Mucosa of rectum (tissue), 2 donors: ENCODE data around the gene GADL1.

ENCODE experiments used
- H3K27ac ChIP-seq, 2 donors: one replicate each; pipeline ENCODE4 v1.7.0; 2013; ENCODE audit warnings: inconsistent platforms in 2 of 2, low read depth in 2 of 2, low read length in 2 of 2
- H3K27me3 ChIP-seq, 2 donors: one replicate each; pipeline ENCODE4 v1.7.0; 2013; ENCODE audit warnings: low read length in 2 of 2; ENCODE audit not compliant: control insufficient read depth in 2 of 2, insufficient read depth in 2 of 2
- H3K36me3 ChIP-seq, 2 donors: one replicate each; pipeline ENCODE4 v1.7.0; 2013; ENCODE audit warnings: low read length in 2 of 2; ENCODE audit not compliant: control insufficient read depth in 2 of 2, insufficient read depth in 2 of 2
- H3K4me1 ChIP-seq, 2 donors: one replicate each; pipeline ENCODE4 v1.7.0; 2013; ENCODE audit warnings: low read length in 2 of 2, mild to moderate bottlenecking in 1 of 2; ENCODE audit not compliant: control insufficient read depth in 2 of 2, insufficient read depth in 2 of 2
- H3K4me3 ChIP-seq, 2 donors: one replicate each; pipeline ENCODE4 v1.7.0; 2013; ENCODE audit warnings: low read length in 2 of 2
- H3K9ac ChIP-seq, 2 donors: one replicate each; pipeline ENCODE4 v1.7.0; 2013; ENCODE audit warnings: low read length in 2 of 2, low read depth in 1 of 2, mild to moderate bottlenecking in 1 of 2
- H3K9me3 ChIP-seq, 2 donors: one replicate each; pipeline ENCODE4 v1.7.0; 2013; ENCODE audit warnings: low read length in 2 of 2; ENCODE audit not compliant: control insufficient read depth in 2 of 2
- donor health status: healthy.
- donor health status: Normal muscosa, but diverticular disease.

The GADL1 gene

DNA sequence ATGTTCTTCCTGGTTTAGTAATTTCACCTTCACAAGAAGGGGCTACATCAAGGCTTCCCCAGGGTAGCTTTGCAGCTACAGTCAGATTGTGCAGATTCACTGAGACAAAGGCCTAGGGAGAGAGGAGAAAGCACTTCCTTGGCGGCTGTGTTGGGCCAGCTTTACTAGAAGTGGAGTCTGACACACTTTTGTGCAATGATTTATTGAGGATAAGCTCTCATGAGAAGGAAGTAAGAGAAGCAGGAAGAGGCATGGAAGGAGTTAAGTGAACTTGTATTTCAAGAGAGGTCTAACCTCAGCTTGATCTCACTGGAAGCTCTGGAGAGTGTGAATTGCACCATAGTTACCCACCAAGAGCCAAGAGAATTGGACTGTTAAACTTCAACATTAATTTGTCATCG, 209.2 kb downstream of the GADL1 start:
- peaks cover 0 to 7% of the 10 kb centered on the region in 2 donors for H3K36me3 ChIP-seq

DNA sequence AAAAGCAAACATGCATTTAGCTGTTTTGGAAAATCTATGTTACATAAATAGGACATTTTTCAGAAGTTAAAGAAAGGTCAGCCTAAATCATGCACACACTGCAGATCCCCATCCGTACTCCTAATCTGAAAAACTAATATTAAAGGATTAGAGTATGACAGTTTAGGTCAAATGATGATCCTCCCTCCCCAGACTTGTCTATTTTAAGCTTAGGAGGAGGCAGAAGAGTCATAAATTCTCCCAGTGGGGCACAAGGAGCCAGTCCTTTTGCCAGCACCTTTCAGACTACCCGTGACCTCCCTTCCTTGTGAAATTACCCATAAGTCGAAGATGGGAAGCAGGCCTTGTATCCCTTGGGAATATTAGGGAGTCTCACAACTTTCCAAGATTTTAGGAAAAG, 210.1 kb downstream of the GADL1 start:
- Histone ChIP-seq H3K4me3 (no peak overlapping the region), H3K27me3 (no peaks in the 10 kb centered on the region), H3K9me3 (no peaks in the 10 kb centered on the region), H3K36me3 (peaks cover 0 to 11% of the 10 kb centered on the region in 2 donors), H3K27ac (no peak overlapping the region), H3K9ac (no peak overlapping the region), H3K4me1 (peaks cover 18 to 31% of the 10 kb centered on the region in 2 donors)

More for the DNA sequence above, 209.2 kb downstream of the GADL1 start:
- Histone ChIP-seq H3K9me3 (no peaks in the 10 kb centered on the region), H3K27ac (no peak overlapping the region), H3K27me3 (no peaks in the 10 kb centered on the region), H3K4me1 (peaks cover 18 to 37% of the 10 kb centered on the region in 2 donors), H3K4me3 (no peak overlapping the region), H3K9ac (no peak overlapping the region)

DNA sequence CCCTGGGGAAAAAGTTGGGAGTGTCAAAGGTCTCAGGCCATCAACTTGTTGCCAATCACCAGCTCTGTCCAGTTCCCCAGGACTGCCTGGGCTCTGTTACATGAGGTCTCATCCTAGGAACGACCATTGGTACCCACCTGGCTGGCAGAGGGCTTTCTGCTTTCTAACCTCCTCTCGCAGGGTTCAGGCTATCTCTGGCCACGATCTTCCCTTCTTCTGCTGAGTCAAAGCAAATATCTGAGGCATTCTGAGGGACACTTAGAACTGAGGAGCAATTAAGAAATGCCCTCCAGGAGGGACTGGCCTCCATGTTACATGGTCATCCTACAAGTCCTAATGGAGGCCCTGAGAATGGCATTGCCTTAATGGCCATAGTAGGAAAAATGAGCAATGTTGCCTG, 210.7 kb downstream of the GADL1 start:
- H3K4me3 ChIP-seq: no peak overlapping the region
- H3K27me3 ChIP-seq: no peaks in the 10 kb centered on the region
- H3K9me3 ChIP-seq: no peaks in the 10 kb centered on the region
- peaks cover 5 to 16% of the 10 kb centered on the region in 2 donors for H3K36me3 ChIP-seq
- H3K9ac ChIP-seq: no peak overlapping the region
- no peak overlapping the region for H3K27ac ChIP-seq
- peaks cover 14 to 25% of the 10 kb centered on the region in 2 donors for H3K4me1 ChIP-seq

DNA sequence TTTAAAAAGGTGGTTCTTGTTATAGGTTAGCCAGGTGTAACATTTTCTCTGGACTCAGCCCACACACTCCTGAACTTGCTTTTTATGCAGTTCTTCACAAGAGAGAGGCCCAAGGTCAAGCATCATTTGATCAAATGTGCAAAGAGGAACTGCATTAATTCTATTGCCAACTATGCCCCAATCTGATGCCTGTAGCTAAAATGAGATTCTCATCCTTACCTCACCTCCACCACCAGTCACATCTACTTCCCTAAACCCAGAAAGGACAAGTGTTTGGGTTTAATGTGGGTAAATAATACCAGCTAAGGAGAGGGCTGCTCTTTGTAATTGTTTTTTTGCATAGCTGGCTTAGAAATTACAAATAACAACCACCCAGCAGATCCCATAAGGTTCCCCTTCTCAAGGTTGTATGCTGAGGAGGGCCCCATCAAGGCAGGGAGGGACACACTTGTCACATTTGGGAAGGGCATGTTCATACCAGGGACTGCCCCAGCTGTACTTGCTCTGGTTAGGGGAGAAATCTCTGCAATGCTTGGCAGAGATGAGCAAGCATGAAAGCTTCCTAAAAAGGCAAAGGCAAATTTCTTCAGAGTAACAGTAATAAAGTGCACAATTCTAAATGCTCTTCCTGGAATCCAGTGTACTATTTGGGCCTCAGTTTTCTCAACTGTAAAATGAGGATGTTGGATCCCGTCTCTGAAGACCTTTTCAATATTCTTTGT, 211.9 kb downstream of the GADL1 start:
- no peak overlapping the region for H3K9ac ChIP-seq
- no peaks in the 10 kb centered on the region for H3K9me3 ChIP-seq
- peak overlapping the region; percentile 7 to 65 for H3K27ac ChIP-seq
- peaks cover 3 to 13% of the 10 kb centered on the region in 2 donors for H3K4me1 ChIP-seq
- no peak overlapping the region for H3K4me3 ChIP-seq
- H3K36me3 ChIP-seq: peaks cover 11 to 22% of the 10 kb centered on the region in 2 donors
- no peaks in the 10 kb centered on the region for H3K27me3 ChIP-seq

DNA sequence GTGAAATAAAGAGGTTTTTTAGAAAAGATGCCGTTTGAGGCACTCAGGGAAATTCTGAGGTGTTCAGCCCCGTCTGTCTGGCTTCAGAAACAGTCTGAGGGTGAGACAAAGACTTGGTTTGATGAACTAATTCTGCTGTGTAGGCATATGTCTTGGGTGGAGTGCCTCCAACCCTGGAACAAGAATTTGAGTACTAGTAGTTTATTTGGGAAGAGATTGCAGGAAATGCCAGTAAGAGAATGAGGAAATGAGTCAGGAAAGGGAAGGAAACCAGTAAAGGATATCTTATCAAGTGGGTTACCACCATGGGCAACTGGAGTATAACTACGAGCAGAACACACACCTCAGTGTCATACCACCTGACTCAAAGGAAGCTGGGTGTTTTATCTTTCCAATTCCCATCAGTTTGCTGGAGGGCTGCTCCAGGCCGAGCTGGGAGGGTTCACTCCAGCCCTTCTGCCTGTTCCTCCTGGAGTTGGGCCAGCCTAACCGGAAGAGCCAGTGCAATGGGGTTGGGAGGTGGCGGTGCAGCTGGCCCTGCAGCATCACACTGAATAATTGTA, 212.7 kb downstream of the GADL1 start:
- Histone ChIP-seq H3K27me3 (no peaks in the 10 kb centered on the region), H3K9ac (no peak overlapping the region)

DNA sequence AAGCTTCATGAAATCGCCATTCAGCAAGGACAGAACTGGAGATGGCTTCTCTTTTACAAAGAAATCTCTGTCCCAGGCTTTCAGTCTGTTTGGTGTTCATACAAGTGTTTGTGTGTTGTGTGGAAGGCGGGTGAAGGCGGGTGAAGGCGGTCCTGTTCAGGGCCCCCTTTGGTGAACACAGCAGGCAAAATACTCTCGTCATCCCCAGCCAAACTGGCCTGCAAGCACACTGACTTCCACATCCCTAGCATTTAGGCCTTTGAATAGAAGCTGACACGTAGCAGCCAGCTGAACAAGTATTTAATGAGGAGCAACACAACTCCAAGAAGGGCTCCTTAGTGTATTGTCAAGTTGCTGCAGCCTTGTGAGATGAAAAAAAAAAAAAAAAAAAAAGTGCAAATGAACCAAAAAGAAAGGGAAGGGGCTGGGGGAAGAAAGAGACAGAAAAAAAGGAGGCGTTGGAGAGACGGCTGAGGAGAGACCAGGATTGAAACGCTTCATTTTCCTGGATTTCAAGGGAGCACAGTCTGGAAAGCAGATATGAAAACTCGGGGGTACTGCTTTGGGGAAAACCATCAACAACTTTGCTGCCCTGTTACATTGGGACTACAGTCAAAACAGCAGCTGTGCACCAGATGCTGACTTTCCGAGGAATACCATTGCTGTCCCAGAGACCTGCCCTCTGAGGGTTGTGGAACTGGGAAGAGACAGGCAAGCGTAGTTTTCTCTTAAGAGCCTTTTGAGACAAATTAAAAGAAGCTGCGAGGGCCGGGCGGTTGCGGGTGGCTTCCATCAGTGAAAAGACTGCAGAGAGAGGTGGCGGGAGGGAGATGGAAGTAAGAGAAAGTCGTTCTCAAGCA, 213.4 kb downstream of the GADL1 start:
- no peaks in the 10 kb centered on the region for H3K9me3 ChIP-seq
- peaks cover 3 to 12% of the 10 kb centered on the region in 2 donors for H3K4me1 ChIP-seq
- no peaks in the 10 kb centered on the region for H3K27me3 ChIP-seq
- no peak overlapping the region for H3K4me3 ChIP-seq
- peaks cover 17 to 31% of the 10 kb centered on the region in 2 donors for H3K36me3 ChIP-seq
- H3K27ac ChIP-seq: peak overlapping the region; percentile 65 to 69
- no peak overlapping the region for H3K9ac ChIP-seq

More for the DNA sequence above, 212.7 kb downstream of the GADL1 start:
- peaks cover 16 to 25% of the 10 kb centered on the region in 2 donors for H3K36me3 ChIP-seq
- no peak overlapping the region for H3K4me3 ChIP-seq
- no peaks in the 10 kb centered on the region for H3K9me3 ChIP-seq
- H3K4me1 ChIP-seq: peaks cover 3 to 12% of the 10 kb centered on the region in 2 donors
- H3K27ac ChIP-seq: peak overlapping the region; percentile 65 to 69

DNA sequence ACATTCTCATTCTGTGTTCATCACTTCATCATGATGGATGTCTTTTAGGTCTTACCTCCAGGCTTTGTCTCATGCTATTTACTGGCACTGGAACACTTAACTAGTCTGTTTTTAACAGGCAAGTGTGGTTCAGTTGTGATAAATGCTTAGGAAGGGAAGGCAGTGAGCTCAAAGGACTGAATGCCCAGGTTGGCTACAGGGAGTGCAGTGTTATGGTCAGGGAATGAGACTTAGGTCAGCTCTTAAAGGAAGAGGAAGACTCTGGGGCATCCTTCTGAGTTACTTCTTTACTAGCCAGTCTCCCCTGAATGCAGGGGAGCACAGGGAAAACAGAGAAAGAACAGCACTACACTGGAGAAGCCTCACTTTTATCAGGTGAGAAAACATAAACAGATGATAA, 215.4 kb downstream of the GADL1 start:
- Histone ChIP-seq H3K27me3 (no peaks in the 10 kb centered on the region), H3K4me3 (no peak overlapping the region), H3K27ac (no peak overlapping the region), H3K36me3 (peaks cover 33 to 45% of the 10 kb centered on the region in 2 donors), H3K9ac (no peak overlapping the region), H3K9me3 (no peaks in the 10 kb centered on the region), H3K4me1 (peaks cover 3 to 12% of the 10 kb centered on the region in 2 donors)

DNA sequence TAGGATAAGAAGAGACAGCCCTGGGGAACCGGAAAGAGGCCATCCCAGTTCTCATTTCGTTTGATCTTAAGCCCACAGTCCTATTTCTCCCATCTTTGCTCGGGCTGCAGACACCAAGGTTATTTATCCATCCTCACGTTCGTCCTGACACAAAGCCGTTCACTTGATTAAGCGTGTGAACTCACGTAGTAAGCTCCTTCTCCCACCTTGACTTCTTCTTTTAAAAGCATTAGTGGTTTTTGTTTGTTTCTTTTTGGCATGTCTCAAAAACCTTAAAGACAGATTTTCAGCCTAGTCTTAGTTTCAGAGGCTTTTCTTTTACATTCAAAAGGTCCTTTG, 217.1 kb downstream of the GADL1 start:
- H3K9ac ChIP-seq: no peak overlapping the region
- no peaks in the 10 kb centered on the region for H3K9me3 ChIP-seq
- no peak overlapping the region for H3K4me3 ChIP-seq
- H3K4me1 ChIP-seq: peaks cover 0 to 9% of the 10 kb centered on the region in 2 donors
- no peak overlapping the region for H3K27ac ChIP-seq
- no peaks in the 10 kb centered on the region for H3K27me3 ChIP-seq
- H3K36me3 ChIP-seq: peaks cover 43 to 57% of the 10 kb centered on the region in 2 donors

DNA sequence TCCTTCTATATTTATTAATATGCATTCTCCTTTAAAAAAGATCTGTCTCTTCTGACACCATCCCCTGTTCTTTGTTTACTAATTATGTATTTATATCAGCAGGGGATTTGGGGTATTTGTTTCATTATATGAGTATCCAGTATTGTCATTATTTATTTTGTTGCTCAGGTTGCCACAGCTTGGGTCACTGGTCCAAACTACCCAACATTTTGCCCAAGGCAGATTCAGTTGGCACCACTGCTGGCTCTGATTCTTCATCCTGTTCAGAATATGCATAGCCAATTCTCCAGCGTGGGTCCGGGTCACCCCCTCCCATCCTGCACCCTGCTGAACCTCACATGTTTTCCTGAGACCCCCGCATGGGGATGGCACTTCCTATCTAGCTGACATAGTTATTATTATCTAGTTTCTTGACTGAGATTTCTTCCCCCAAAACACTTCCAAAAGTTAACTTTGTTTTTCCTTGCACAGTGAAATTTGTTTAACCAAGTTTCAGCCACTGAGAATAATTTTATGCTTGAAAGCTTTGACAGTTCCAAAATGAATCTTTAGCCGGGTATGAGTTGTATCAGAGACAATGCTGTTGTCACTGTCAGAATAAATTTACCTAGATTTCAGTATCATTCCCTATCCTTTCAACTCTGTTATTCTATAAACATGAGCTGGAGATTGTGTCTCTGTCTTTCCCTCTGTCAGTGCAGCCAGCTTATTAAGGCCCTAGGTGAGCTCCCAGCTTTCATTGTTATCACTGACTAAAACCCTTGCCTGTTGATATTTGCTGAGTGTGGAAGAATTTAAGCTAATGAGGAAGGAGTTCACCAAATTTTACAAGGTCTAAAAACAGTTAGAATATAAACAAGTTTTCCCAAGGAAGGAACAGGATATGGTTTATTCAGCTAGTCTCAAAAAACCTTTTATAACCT, 217.8 kb downstream of the GADL1 start:
- Histone ChIP-seq H3K4me3 (no peak overlapping the region), H3K36me3 (peaks cover 49 to 64% of the 10 kb centered on the region in 2 donors), H3K4me1 (peaks cover 4 to 7% of the 10 kb centered on the region in 2 donors), H3K27ac (no peak overlapping the region), H3K9ac (no peak overlapping the region), H3K9me3 (no peaks in the 10 kb centered on the region), H3K27me3 (no peaks in the 10 kb centered on the region)
